ENCODE measurements around the gene RHCE.

RHCE gene

DNA sequence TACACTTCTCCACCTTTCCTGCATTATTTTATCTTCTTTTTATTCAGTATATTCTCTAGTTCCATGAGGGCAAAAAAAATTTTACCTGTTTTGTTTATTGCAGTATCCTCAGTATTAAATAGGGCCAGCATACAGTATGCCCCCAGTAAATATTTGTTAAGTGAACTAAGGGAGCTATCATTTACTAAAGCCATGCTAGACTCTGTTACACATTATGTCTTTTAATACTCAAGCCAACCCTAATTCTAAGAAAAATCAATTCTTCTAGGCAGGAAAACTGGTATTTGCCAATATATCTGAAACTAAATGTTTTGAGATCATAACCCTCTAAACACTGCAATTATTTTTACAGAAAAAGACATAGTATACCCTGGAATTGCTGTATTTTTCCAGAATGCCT lies 64.2 kb downstream of the RHCE start:
- Histone ChIP-seq H3K4me2 (ENCODE audit: low read depth, low read length) (no peak overlapping the region), H3K9ac (ENCODE audit: low read length) (no peak overlapping the region), H3K4me3 (ENCODE audit: low read length) (no peak overlapping the region), H3K79me2 (ENCODE audit: low read length) (no peaks in the 10 kb centered on the region), H3K27ac (ENCODE audit: low read length) (no peak overlapping the region), H3K4me1 (ENCODE audit: low read length) (no peaks in the 10 kb centered on the region), H3K9me3 (replicated peaks; ENCODE audit: insufficient read depth, low read length) (no peaks in the 10 kb centered on the region), H4K20me1 (ENCODE audit: insufficient read depth, low read length) (no peaks in the 10 kb centered on the region), H3K9me2 (replicated peaks; ENCODE audit: insufficient read depth, low read length) (no peaks in the 10 kb centered on the region), H2AFZ (ENCODE audit: low read length) (no peak overlapping the region), H3K27me3 (replicated peaks; ENCODE audit: insufficient read depth, low read length) (no peaks in the 10 kb centered on the region), H3F3A (ENCODE audit: insufficient read depth, low read length) (no peaks in the 10 kb centered on the region), H3K36me3 (replicated peaks; ENCODE audit: insufficient read depth, low read length) (no peaks in the 10 kb centered on the region; the same call in 1 of the 2 replicates)
- DNase-seq, result no peak
- TF ChIP-seq EZH2 (optimal IDR thresholded peaks at IDR 0.05; ENCODE audit: low read depth, low read length) (no peak), EZH2phosphoT487 (IDR thresholded peaks at IDR 0.05; ENCODE audit: low read length) (no peak)
- TF ChIP-seq, protein P1, sequence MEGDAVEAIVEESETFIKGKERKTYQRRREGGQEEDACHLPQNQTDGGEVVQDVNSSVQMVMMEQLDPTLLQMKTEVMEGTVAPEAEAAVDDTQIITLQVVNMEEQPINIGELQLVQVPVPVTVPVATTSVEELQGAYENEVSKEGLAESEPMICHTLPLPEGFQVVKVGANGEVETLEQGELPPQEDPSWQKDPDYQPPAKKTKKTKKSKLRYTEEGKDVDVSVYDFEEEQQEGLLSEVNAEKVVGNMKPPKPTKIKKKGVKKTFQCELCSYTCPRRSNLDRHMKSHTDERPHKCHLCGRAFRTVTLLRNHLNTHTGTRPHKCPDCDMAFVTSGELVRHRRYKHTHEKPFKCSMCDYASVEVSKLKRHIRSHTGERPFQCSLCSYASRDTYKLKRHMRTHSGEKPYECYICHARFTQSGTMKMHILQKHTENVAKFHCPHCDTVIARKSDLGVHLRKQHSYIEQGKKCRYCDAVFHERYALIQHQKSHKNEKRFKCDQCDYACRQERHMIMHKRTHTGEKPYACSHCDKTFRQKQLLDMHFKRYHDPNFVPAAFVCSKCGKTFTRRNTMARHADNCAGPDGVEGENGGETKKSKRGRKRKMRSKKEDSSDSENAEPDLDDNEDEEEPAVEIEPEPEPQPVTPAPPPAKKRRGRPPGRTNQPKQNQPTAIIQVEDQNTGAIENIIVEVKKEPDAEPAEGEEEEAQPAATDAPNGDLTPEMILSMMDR (IDR thresholded peaks at IDR 0.05; ENCODE audit: low read length), result no peak

DNA sequence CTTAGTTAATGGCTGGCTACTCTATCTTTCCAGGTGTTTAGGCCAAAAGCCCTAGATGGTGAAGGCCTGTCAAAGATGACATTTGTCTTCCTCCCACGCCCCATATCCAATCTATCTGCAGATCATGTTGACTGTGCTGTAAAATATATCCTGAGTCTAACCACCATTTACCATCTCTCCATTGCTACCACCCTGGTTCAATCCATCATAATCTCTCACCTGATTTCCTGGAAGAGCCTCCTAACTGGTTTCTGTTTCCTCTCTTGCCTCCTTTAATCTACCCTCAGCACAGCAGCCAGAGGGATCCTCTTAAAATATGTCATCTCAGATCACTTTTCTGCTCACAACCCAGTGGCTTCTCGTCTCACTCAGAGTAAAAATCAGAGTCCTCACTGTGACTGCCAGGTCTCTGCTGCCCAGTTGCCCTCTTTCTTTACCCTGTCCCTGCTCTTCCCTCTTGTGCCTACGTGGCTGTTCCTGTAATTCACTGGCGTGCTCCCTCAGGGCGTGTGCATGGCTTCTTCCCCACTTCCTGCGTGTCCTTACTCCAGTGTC lies 64.7 kb downstream of the RHCE start:
- Histone ChIP-seq H3K9me3 (replicated peaks; ENCODE audit: insufficient read depth, low read length) (no peaks in the 10 kb centered on the region), H3K4me2 (ENCODE audit: low read depth, low read length) (no peak overlapping the region), H3K9me2 (replicated peaks; ENCODE audit: insufficient read depth, low read length) (no peaks in the 10 kb centered on the region), H3K4me3 (ENCODE audit: low read length) (no peak overlapping the region), H3K27me3 (replicated peaks; ENCODE audit: insufficient read depth, low read length) (no peaks in the 10 kb centered on the region), H3K36me3 (replicated peaks; ENCODE audit: insufficient read depth, low read length) (no peaks in the 10 kb centered on the region; the same call in 1 of the 2 replicates), H3K9ac (ENCODE audit: low read length) (no peak overlapping the region), H3K4me1 (ENCODE audit: low read length) (no peaks in the 10 kb centered on the region), H4K20me1 (ENCODE audit: insufficient read depth, low read length) (no peaks in the 10 kb centered on the region), H2AFZ (ENCODE audit: low read length) (no peak overlapping the region), H3K27ac (ENCODE audit: low read length) (no peak overlapping the region), H3F3A (ENCODE audit: insufficient read depth, low read length) (no peaks in the 10 kb centered on the region), H3K79me2 (ENCODE audit: low read length) (no peaks in the 10 kb centered on the region)
- DNase-seq, result no peak
- no peak for TF ChIP-seq EZH2phosphoT487 (IDR thresholded peaks at IDR 0.05; ENCODE audit: low read length)
- TF ChIP-seq EZH2 (optimal IDR thresholded peaks at IDR 0.05; ENCODE audit: low read depth, low read length), result no peak
- TF ChIP-seq, protein P1 (IDR thresholded peaks at IDR 0.05; ENCODE audit: low read length), result no peak

DNA sequence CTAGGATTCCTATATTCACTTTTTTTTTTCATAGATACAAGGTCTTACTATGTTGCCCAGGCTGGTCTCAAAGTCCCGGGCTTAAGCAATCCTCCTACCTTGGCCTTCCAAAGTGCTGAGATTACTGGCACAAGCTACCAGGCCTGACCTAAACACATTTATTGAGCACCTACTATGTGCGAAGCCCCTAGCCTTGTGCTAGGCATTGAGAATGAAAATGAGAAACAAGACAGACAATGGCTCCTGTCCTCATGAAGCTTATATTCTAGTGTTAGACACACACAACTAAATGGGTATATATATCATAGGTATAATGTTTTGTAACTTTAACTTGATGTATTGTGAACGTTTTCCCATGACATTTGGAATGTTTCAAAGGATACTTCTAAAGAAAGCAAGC lies 71.0 kb downstream of the RHCE start:
- no peaks in the 10 kb centered on the region for H3F3A ChIP-seq (ENCODE audit: insufficient read depth, low read length)
- no peak overlapping the region for H2AFZ ChIP-seq (ENCODE audit: low read length)
- H3K9ac ChIP-seq (ENCODE audit: low read length), result no peak overlapping the region
- no peaks in the 10 kb centered on the region for H3K4me1 ChIP-seq (ENCODE audit: low read length)
- no peaks in the 10 kb centered on the region for H3K9me3 ChIP-seq (replicated peaks; ENCODE audit: insufficient read depth, low read length)
- no peak overlapping the region for H3K4me2 ChIP-seq (ENCODE audit: low read depth, low read length)
- peaks cover 18% of the 10 kb centered on the region for H3K79me2 ChIP-seq (ENCODE audit: low read length)
- no peaks in the 10 kb centered on the region for H3K27me3 ChIP-seq (replicated peaks; ENCODE audit: insufficient read depth, low read length)
- no peak overlapping the region for H3K27ac ChIP-seq (ENCODE audit: low read length)
- peaks cover 7% of the 10 kb centered on the region; the same call in 1 of the 2 replicates for H3K36me3 ChIP-seq (replicated peaks; ENCODE audit: insufficient read depth, low read length)
- TF ChIP-seq EZH2 (optimal IDR thresholded peaks at IDR 0.05; ENCODE audit: low read depth, low read length) (no peak), EZH2phosphoT487 (IDR thresholded peaks at IDR 0.05; ENCODE audit: low read length) (no peak)
- TF ChIP-seq, protein P1 (IDR thresholded peaks at IDR 0.05; ENCODE audit: low read length), result no peak
- no peak for DNase-seq
- no peak overlapping the region for H3K4me3 ChIP-seq (ENCODE audit: low read length)
- H3K9me2 ChIP-seq (replicated peaks; ENCODE audit: insufficient read depth, low read length), result no peaks in the 10 kb centered on the region
- H4K20me1 ChIP-seq (ENCODE audit: insufficient read depth, low read length), result no peaks in the 10 kb centered on the region
